Esophagus muscularis mucosa (tissue), 4 donors: ENCODE measurements around the gene UNC5A. TPM values are rescaled to one million over a fixed set of nuclear protein-coding genes. Genes with fewer than 3 reads are reported as not detected.

ENCODE experiments used
- DNase-seq: peaks from one replicate; pipeline ENCODE4 v3.0.0-alpha.2; 2017; ENCODE audit errors: extremely low spot score
- H3K27ac ChIP-seq, 4 donors: fragments of 200-600 bp; sonication (generic); replicated peaks in 1 of 4; 1 replicate in 3 of 4; 2 replicates in 1 of 4; pipeline ENCODE4 v1.5.1; 2016 to 2019; ENCODE audit warnings: mild to moderate bottlenecking in 1 of 4
- H3K27me3 ChIP-seq, 4 donors: fragments of 200-600 bp; sonication (generic); one replicate each; pipeline versions ENCODE4 v1.5.1 to v1.6.0; 2016 to 2019
- H3K36me3 ChIP-seq, 4 donors: fragments of 200-600 bp; sonication (generic); one replicate each; pipeline ENCODE4 v1.5.1; 2016 to 2019
- H3K4me1 ChIP-seq, 4 donors: fragments of 200-600 bp; sonication (generic); one replicate each; pipeline ENCODE4 v1.5.1; 2016 to 2019
- H3K4me3 ChIP-seq, 4 donors: fragments of 200-600 bp; sonication (generic); 1 replicate in 2 of 4; 2 replicates in 2 of 4; pipeline ENCODE4 v1.5.1; 2016 to 2019; ENCODE audit warnings: mild to moderate bottlenecking in 4 of 4, moderate library complexity in 1 of 4
- H3K9me3 ChIP-seq, 4 donors: fragments of 200-600 bp; sonication (generic); 1 replicate in 3 of 4; 2 replicates in 1 of 4; pipeline ENCODE4 v1.5.1; 2016 to 2019
- CTCF ChIP-seq, 3 experiments: fragments of 200-600 bp in 2 of 3; fragments of 450-650 bp in 1 of 3; sonication (generic) in 2 of 3; IDR thresholded peaks; one replicate each; pipeline ENCODE4 v1.5.1; 2017 to 2019; ENCODE audit warnings: antibody characterized with exemption in 3 of 3, mild to moderate bottlenecking in 2 of 3, moderate library complexity in 1 of 3
- EP300 ChIP-seq: sonication (generic); formaldehyde crosslinking; IDR thresholded peaks from one replicate; pipeline ENCODE4 v1.6.1; 2017; ENCODE audit warnings: antibody characterized with exemption
- POLR2A ChIP-seq: fragments of 450-650 bp; IDR thresholded peaks from one replicate; pipeline ENCODE4 v1.6.1; 2017; ENCODE audit warnings: antibody characterized with exemption, moderate library complexity, mild to moderate bottlenecking, low read depth
- POLR2AphosphoS5 ChIP-seq, 2 donors: sonication (generic); formaldehyde crosslinking; IDR thresholded peaks; one replicate each; pipeline ENCODE4 v1.6.1; 2017; ENCODE audit warnings: antibody characterized with exemption in 2 of 2
- WGBS: methylation state at CpG from one replicate; pipeline ENCODE4 v1.1.5; 2018; 5-methylcytosine and 5-hydroxymethylcytosine counted together
- intact Hi-C: fragments of 100-400 bp; cut with DNase I; formaldehyde crosslinking; loops from one replicate; pipeline ENCODE4 v1.15.1; 2023
- total RNA-seq, 4 donors: library from RNA; depleted of rRNA; stranded (reverse); fragments of >200 nt; gene quantifications; one replicate each; pipeline versions ENCODE4 v1.1.0 to v1.2.1, GENCODE V29; 2016

Gene UNC5A
- total RNA-seq, 4 donors from 2014 or later: not detected

GRCh38 chr5:176889321-176890280, 79.2 kb downstream of the UNC5A start:
- whole genome bisulfite sequencing: 94% methylated on average over 24 of the region's 24 CpGs
- no peaks in the 10 kb centered on the region for H3K36me3 ChIP-seq
- no peak for DNase-seq
- no peaks in the 10 kb centered on the region for H3K4me1 ChIP-seq
- H3K4me3 ChIP-seq: no peak overlapping the region
- peaks cover 0 to 6% (median 0%) of the 10 kb centered on the region in 4 donors for H3K27me3 ChIP-seq
- TF ChIP-seq CTCF (IDR thresholded peaks at IDR 0.05) (no peak), EP300 (no peak), POLR2AphosphoS5 (IDR thresholded peaks at IDR 0.05) (no peak), POLR2A (no peak)
- no peak overlapping the region for H3K27ac ChIP-seq
- H3K9me3 ChIP-seq: no peaks in the 10 kb centered on the region
- intact Hi-C loops: no loop called here

- no peak for TF ChIP-seq POLR2AphosphoS5 (IDR thresholded peaks at IDR 0.05)
- TF ChIP-seq POLR2A: no peak
- H3K27me3 ChIP-seq: peaks cover 0 to 6% (median 0%) of the 10 kb centered on the region in 4 donors
- 84% methylated on average over 4 of the region's 9 CpGs for WGBS
- intact Hi-C loops: no loop called here
- H3K9me3 ChIP-seq: no peaks in the 10 kb centered on the region
- DNase-seq: no peak
- no peaks in the 10 kb centered on the region for H3K36me3 ChIP-seq
- H3K27ac ChIP-seq: no peak overlapping the region
- H3K4me1 ChIP-seq: no peaks in the 10 kb centered on the region
- no peak overlapping the region for H3K4me3 ChIP-seq
Measured at GRCh38 chr5:176890455-176891330, 80.3 kb downstream of the UNC5A start.

- intact Hi-C loops: no loop called here
- Histone ChIP-seq H3K4me1 (no peaks in the 10 kb centered on the region), H3K27me3 (peaks cover 0 to 6% (median 0%) of the 10 kb centered on the region in 4 donors), H3K36me3 (no peaks in the 10 kb centered on the region), H3K27ac (no peak overlapping the region), H3K9me3 (no peaks in the 10 kb centered on the region), H3K4me3 (no peak overlapping the region)
- WGBS: 80% methylated on average over 7 of the region's 9 CpGs
- no peak for TF ChIP-seq POLR2A
- no peak for TF ChIP-seq POLR2AphosphoS5 (IDR thresholded peaks at IDR 0.05)
- TF ChIP-seq EP300: no peak
- no peak for TF ChIP-seq CTCF (IDR thresholded peaks at IDR 0.05)
- no peak for DNase-seq
Measured at GRCh38 chr5:176891331-176891958, 81.1 kb downstream of the UNC5A start.

- Histone ChIP-seq H3K9me3 (no peaks in the 10 kb centered on the region), H3K36me3 (no peaks in the 10 kb centered on the region), H3K27me3 (peaks cover 0 to 6% (median 0%) of the 10 kb centered on the region in 4 donors), H3K4me1 (no peaks in the 10 kb centered on the region), H3K27ac (no peak overlapping the region), H3K4me3 (no peak overlapping the region)
- DNase-seq: no peak
- WGBS: 61% methylated on average over 3 of the region's 3 CpGs
- intact Hi-C loops: no loop called here
- TF ChIP-seq EP300: no peak
- no peak for TF ChIP-seq POLR2A
- TF ChIP-seq CTCF (IDR thresholded peaks at IDR 0.05): no peak
- no peak for TF ChIP-seq POLR2AphosphoS5 (IDR thresholded peaks at IDR 0.05)
Measured at GRCh38 chr5:176892663-176893062, 82.3 kb downstream of the UNC5A start.
